ENCODE data around the gene PARL. TPM values are rescaled to one million over a fixed set of nuclear protein-coding genes. Genes with fewer than 3 reads are reported as not detected.

Gene PARL
- total and polyA plus RNA-seq, 2 donors (not counting 3 experiments of a cell fraction or from before 2014, with no cell fraction given): 38.8 to 48.1 TPM

- FAIRE-seq (peak; percentile 31), DNase-seq (ENCODE audit: low read depth, low spot score) (no peak)
- Histone ChIP-seq H3K9me3 (replicated peaks; ENCODE audit: control insufficient read depth, insufficient read depth, low read length) (no peaks in the 10 kb centered on the region), H3K79me2 (ENCODE audit: control insufficient read depth, insufficient read depth, low read length) (no peaks in the 10 kb centered on the region), H3K9me1 (replicated peaks; ENCODE audit: control insufficient read depth, extremely low read depth, insufficient read depth, low read length) (no peaks in the 10 kb centered on the region), H3K27ac (ENCODE audit: insufficient read depth, low read depth, low read length) (no peak overlapping the region), H3K36me3 (ENCODE audit: control insufficient read depth in 2 of 2, extremely low read depth in 1 of 2, insufficient read depth in 2 of 2, low read length in 2 of 2) (no peaks in the 10 kb centered on the region), H3K9ac (replicated peaks; ENCODE audit: extremely low read depth, insufficient read depth, low read length) (no peak overlapping the region), H4K20me1 (replicated peaks; ENCODE audit: control insufficient read depth, extremely low read depth, insufficient read depth, low read length) (no peaks in the 10 kb centered on the region), H3K4me3 (replicated peaks in 1 of 3; ENCODE audit: insufficient read depth in 1 of 3, low read depth in 1 of 3, low read length in 3 of 3) (no peak overlapping the region), H3K4me1 (ENCODE audit: control insufficient read depth, extremely low read depth, insufficient read depth, low read length) (no peaks in the 10 kb centered on the region), H2AFZ (ENCODE audit: low read depth, low read length) (no peak overlapping the region), H3K4me2 (ENCODE audit: insufficient read depth, low read length) (no peak overlapping the region), H3K27me3 (ENCODE audit: control insufficient read depth in 2 of 2, insufficient read depth in 2 of 2, low read length in 2 of 2) (peaks cover 5 to 8% of the 10 kb centered on the region in 2 experiments)
- intact Hi-C loops (cut with micrococcal nuclease) (no loop called here), dilution Hi-C loops (cut with MboI; ENCODE audit: extremely low pct_ligation_motif_present, low sequenced_read_pairs) (no loop called here)
- ChIA-PET POLR2A (interaction anchor here (0.6 kb wide), 1 partner anchor 118 kb away, joined by 3 read pairs; no protein-coding TSS in a partner anchor), CTCF (interaction anchor here (0.7 to 4.8 kb wide), 13 partner anchors 12 to 397 kb away, joined by 3 to 54 read pairs (median 4); partner anchors contain the start of genes ABCC5, EEF1AKMT4, EIF2B5 and PARL)
- no peak for TF ChIP-seq JUN (IDR thresholded peaks at IDR 0.05; ENCODE audit: borderline replicate concordance, insufficient read depth, insufficient read length, low read depth)
- TF ChIP-seq POLR2A (IDR thresholded peaks at IDR 0.05; ENCODE audit: low read depth, low read length): no peak
- no peak for TF ChIP-seq MAX (IDR thresholded peaks at IDR 0.05; ENCODE audit: insufficient read depth, insufficient read length)
- no peak for TF ChIP-seq GATA2 (IDR thresholded peaks at IDR 0.05; ENCODE audit: insufficient read depth, insufficient read length, low read depth, low read length)
- no peak for TF ChIP-seq MYC (IDR thresholded peaks at IDR 0.05; ENCODE audit: low read depth, low read length)
- no peak for TF ChIP-seq CTCF (IDR thresholded peaks at IDR 0.05; ENCODE audit: extremely low read depth in 1 of 2, insufficient read depth in 1 of 2, low read depth in 1 of 2, low read length in 2 of 2)
- TF ChIP-seq EZH2 (IDR thresholded peaks at IDR 0.05; ENCODE audit: borderline replicate concordance, low read depth, low read length, severe bottlenecking): no peak
- TF ChIP-seq FOS (IDR thresholded peaks at IDR 0.05; ENCODE audit: borderline replicate concordance, insufficient read depth, low read length): no peak
- no peak for TF ChIP-seq POLR2AphosphoS5 (IDR thresholded peaks at IDR 0.05; ENCODE audit: insufficient read depth, low read depth, low read length)
- no TSS peak for BruUV-seq (replicated peaks)
Observed at GRCh38 chr3:183898028-183898431, 13.3 kb upstream of the PARL start.

All from endothelial cell of umbilical vein (primary cell).